Kidney glomerular epithelial cell (primary cell): Measurements from ENCODE around the gene BNC1.
"Not testable (repeated sequence)": the region's sequence is repeated elsewhere in the genome, so short reads cannot be mapped to it uniquely, and the experiment has no call there.

Experiments used
- DNase-seq: peaks from one replicate; lab custom pipeline; 2025; lab: John Stamatoyannopoulos, UW

BNC1 gene

DNA sequence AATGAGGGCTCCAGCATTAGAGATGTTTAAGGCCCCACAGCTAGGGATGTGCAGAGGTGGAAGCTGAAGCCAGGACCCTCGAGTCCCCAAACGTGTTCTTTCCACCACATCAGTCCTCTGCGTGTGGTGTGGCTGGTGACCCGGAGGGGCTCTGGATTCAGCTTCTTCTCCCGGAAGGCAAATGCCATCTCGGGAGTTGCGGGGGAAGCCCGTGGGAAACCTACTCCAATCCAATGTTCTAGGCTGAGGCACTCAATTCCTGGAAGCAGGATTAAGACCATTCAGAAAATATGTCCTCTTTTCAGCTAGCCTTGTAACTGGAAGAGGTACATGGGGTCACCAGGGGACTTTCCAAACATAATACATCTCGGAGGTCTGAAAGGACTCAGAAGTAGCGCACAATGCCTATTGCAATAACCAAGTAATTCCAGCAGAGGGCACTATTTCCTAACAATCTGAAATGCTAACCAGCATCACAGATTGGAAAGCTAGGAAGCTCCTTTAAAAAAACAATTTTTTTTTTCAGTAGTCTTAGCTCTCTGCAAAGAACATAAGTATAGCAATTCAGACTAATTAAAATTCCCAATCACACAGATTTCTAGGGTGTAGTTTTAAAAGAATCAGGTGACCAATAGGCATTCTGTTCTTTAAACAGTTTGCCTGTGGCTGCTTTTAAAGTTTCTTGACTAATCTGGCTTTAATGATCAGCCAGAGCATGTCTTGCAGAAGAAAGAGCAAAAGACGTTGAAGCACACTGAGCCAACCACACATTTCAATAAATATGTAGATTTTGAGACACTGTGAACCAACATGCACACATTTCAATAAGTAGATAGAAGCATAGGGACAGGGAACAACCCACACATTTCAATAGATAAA is 36.1 kb downstream of the BNC1 start:
- DNase-seq: peak; percentile 60

DNA sequence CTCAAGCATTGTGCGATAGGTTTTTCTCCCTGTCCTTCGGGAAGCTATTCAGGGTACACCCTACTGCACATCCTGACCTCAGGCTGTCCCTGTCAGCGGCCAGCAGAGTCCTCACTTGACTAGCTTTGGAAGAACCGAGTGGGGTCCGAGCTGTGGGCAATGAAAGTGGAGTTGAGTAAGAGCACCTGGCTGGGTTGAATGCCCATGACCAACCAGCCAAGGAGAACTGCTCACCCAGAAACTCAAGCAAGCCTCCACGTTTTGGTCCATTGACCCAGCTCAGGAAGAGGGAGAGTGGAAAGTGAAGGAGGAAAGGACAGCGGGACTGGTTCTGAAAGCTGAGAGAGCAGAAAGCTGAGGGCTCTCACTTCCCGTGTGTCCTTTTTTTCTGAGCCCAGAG is 40.8 kb downstream of the BNC1 start:
- DNase-seq: peak; percentile 42

DNA sequence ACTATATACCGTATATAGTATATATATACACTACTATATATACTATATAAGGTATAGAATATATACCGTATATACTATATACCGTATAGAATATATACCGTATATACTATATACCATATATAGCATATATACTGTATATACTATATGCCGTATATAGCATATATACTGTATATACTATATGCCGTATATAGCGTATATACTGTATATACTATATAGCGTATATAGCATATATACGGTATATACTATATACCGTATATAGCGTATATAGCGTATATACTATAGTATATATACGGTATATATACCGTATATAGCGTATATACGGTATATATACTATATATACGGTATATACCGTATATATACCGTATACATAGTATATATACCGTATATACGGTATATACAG is 54.2 kb downstream of the BNC1 start:
- DNase-seq: no peak

DNA sequence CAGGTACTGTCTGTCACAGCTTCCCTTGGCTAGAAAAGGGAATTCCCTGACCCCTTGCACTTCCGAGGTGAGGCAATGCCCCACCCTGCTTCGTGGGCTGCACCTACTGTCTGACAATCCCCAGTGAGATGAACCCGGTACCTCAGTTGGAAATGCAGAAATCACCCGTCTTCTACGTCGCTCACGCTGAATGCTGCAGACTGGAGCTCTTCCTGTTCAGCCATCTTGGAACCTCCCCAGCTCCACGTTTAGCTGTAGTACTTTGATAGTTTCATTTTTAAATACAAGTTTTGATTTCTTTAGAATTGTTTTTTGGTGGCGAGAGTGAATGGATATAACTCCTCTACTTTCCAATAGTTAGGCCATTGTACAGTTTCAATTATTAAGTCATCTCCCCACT is 59.0 kb downstream of the BNC1 start:
- DNase-seq: no peak

DNA sequence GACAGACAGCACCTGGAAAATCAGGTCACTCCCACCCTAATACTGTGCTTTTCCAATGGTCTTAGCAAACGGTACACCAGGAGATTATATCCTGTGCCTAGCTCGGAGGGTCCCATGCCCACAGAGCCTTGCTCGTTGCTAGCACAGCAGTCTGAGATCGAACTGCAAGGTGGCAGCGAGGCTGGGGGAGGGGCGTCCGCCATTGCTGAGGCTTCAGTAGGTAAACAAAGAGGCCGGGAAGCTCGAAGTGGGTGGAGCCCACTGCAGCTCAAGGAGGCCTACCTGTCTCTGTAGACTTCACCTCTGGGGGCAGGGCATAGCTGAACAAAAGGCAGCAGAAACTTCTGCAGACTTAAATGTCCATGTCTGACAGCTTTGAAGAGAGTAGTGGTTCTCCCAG is 62.7 kb downstream of the BNC1 start:
- DNase-seq: not testable (repeated sequence)

DNA sequence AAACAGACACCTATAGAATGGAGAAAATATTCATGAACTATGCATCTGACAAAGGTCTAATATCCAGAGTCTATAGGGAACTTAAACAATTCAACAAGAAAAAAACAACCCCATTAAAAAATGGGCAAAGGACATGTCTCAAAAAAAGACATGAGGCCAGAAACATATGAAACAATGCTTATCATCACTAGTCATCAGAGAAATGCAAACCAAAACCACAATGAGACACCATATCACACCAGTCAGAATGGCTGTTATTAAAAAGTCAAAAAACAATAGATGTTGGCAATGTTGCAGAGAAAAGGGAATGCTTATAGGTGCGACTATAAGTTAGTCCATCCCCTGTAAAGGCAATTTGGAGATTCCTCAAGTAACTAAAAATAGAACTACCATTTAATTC is 65.4 kb downstream of the BNC1 start:
- DNase-seq: no peak

DNA sequence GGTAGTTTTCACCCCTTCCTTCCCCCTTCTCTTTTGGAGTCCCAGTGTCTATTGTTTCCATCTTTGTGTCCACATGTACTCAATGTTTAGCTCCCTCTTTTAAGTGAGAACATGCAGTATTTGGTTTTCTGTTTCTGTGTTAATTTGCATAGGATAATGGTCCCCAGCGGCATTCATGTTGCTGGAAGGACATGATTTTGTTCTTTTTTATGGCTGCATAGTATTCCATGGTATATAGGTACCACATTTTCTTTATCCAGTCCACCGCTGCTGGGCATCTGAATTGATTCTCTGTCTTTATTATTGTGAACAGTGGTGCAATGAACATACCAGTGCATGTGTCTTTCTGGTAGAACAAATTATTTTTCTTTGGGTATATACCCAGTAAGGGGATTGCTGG is 69.2 kb downstream of the BNC1 start:
- DNase-seq: no peak

DNA sequence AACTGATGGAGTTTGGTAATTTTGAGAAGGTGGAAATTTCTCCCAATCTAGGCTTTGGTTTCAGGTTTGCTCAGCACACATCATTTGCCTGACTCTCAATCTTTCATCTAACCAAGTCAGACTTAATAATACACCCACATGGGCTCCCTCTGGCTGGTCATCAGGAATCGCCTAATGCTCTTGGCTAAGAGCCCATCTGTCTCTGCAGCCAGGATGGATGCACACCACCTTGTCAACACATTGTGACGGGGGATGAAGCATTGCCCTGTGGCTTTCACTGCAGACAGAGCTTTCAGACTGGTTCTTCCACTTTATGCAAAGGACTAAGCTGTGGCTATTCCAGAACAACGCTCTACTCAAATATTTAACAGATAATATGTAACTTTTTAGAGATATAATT is 73.8 kb downstream of the BNC1 start:
- peak; percentile 64 for DNase-seq

DNA sequence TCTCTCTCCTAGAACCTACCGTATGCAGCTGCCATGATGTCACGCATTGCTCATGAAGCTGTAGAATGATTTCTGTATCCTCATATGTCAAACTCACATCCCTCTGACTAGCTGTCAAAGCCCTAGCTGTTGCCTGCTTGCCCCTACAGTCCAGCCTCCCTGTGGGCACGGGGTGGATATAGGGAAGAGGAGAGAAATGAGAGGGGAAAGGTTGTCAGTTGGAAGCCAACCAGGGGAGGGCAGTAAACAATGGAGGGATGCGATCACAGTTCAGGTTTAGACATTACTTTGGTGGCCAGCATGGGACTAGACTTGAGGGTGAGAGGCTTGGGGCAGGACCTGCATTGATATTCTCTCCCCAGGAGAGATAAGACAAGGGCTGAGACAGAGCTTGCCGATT is 75.1 kb downstream of the BNC1 start:
- DNase-seq: no peak

DNA sequence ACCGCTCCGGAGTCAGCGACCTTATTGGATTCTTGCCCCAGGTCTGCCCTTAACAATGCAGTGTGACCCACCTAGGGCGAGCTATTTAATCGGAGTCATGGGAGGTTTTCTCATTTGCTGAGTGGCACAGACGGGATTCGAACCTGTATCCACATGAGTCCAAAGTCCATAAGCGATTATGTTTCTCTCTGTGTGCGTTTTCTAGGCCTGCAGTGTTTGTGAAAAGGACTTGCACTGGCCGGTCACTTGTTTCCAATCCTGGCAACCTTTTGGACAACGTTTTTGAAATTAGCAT is 76.2 kb downstream of the BNC1 start:
- no peak for DNase-seq

DNA sequence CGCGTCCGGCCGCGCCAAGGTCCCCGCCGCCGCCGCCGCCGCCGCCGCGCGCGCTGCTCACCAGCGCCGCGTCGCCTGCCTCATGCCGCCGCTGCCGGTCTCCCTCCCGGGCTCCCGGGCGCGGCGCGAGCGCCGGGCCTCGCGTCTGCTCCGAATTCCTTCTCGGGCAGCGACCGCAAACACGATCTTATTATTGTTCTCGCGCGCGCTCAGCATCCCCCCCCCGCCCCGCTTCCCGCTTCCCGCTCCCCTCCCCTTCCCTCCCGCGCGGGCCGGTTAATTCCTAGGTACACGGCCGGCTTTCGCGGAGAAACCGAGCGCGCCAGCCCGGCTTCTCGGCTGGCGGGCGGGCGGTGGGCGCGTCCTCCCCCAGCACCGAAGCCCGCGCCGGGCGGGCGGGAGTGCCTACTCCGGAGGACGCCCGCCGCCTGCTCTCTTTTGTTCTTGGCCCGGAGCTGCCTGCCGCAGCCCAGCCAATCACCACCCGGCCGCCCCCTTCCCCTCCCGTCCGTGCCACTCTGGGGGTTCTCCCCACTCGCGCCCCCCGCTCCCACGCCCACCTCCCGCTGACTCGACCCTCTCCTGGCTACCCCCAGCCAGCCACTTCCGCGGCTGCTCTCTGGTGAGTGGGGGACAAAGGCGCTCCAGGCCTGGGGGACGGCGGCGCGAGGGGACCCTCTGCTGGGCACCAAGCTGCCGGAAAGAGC is 76.7 kb downstream of the BNC1 start, which contains the start of gene HDGFL3:
Gene HDGFL3, minus strand, starts transcription at position 164 of the 707 bp plus-strand sequence. CDS start 409 bp downstream, outside the sequence.
- peak; percentile 33 for DNase-seq

DNA sequence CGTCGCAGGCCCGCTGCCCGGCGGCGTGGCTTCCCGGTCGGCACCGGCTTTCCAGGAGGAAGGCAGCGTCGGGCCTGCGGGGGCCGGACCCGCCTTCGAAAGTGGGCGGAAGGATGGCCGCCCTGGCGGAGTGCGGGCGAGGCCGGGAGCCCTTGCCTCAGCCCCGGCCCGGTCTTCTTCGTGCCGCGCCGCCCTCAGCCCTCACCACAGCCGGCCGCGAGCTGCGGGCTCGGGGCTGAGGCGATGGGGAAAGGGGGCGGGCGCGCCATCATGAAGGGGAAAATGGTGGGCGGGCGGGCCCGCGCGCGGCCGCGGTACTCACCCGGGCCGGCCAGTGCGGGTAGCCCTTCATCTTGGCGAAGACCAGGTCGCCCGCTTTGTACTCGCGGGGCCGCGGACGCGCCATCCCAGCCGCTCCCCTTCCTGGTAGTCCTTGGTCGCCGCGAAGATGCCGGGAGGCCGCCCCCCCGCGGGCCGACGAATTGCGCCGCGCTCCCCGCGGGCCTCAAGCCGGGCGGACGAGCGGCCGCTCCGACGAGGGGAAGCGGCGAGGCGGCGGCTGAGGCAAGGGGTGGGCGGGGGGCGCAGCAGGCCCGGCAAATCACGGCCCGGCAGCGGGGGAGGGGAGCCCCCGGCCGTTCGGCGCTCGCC is 77.3 kb downstream of the BNC1 start:
- DNase-seq: no peak

DNA sequence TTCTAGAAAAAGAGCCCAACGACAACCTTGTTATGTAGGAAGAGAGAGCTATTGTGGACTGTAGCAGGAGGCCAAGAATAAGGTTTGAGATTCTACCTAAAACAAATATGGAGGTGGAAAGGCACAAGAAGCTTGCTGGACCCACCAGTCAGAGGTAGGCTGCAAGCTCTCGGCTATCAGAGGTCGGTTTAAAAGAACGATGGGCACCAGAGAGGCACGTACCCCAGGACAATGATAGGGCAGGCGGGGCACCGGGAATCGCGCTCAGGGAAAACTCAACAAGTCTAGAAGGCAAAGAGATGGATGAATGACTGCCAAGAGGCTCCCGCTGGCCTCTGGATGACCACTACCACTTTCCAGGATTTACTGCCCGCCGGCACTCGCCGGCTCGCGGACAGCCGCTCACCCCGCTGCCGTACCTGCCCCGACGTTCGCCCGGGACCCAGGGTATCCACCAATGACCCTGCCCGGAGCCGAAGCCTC is 77.9 kb downstream of the BNC1 start:
- peak; percentile 14 for DNase-seq
